NOMO-1 (cell line): Measurements from ENCODE around the gene FHIP1B.

Source experiments
- DNase-seq, 2 experiments: peaks; one replicate each; lab custom pipeline; 2025; ENCODE audit not compliant: unreplicated experiment in 2 of 2; lab: John Stamatoyannopoulos, UW

FHIP1B gene

DNA sequence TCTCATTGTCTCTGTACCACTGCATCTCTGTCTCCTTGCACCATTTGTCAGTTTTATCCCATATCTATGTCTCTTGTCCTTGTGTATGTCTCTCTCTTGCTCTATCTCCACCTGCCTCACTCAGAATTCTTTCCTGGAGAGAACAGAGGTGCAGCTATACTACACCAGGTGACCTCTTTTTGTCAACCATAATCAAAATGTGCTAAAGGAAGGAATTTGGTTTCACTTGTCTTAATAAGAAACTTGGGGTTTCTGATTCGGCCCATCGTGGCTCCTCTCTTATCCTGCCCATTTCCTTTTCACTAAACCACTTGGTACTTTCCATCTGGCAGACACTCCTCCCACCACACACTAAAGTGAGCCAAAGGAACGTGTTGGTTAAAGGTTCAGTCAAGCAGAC, 31.1 kb downstream of the FHIP1B start:
- no peak for DNase-seq

DNA sequence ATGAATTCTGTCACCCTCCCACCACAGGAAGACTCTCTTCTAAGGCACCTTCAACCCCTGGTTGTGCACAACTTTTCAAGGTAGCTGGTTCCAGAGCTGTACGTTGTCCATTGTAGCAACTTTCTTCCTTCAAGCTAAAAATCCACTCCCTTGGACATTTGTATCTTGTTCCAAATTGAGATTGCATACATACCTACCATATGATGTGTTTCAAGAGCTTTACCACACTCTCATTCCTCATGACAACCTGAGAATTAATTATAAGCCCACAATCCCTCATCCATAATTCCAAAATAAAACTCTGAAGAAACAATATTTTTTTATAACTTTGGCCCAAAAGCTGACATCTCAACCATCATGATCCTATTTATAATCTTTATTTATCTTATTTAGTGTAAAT, 32.4 kb downstream of the FHIP1B start:
- DNase-seq = no peak

DNA sequence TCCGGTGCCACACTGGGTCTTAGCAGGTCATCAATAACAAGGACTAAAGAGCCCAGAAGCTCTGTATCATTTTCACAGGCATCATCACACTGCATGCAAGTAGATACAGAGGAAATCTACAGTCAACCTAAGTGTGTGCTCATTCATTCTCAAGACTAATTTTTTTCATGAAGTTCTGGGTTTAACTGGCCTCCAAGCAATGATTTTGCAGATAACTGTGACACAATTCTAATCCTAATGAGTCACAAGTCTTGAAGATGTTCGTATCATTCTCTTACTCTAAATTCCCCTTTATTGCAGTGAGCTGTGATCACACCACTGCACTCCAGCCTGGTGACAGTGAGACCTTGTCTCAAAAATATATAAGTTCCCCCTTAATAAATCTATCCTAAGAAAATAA, 33.0 kb downstream of the FHIP1B start:
- DNase-seq = peak; percentile 57 to 72

DNA sequence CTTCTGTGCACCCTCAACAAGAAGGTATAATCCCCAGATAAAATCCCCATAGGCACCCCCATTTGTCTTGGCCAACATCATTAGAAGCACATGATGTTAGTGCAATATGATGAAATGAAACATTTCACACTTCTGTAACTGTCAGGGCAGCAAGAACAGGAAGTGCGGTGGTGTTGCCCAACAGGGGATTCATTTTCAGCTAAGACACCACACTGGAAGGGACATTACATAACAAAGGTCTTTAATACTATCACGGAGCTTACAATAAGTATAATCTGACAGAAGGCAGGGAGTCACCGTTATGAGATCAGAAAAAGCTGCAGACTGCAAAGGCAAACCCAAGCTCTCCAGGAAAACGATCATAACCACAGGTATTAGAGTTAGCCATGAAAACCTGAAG, 33.5 kb downstream of the FHIP1B start:
- peak; percentile 81 to 98 for DNase-seq

DNA sequence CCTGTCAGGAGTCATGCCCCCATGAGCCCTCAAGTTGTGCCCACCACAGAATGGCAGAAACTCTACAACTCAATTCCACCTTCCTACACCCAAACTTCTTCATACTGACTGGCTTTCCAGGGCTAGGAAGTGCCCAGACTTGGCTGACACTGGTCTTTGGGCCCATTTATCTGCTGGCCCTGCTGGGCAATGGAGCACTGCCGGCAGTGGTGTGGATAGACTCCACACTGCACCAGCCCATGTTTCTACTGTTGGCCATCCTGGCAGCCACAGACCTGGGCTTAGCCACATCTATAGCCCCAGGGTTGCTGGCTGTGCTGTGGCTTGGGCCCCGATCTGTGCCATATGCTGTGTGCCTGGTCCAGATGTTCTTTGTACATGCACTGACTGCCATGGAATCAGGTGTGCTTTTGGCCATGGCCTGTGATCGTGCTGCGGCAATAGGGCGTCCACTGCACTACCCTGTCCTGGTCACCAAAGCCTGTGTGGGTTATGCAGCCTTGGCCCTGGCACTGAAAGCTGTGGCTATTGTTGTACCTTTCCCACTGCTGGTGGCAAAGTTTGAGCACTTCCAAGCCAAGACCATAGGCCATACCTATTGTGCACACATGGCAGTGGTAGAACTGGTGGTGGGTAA, 35.1 kb downstream of the FHIP1B start, which contains the start of gene OR52W1:
Gene OR52W1 (plus strand): TSS at position 51 of the 637 bp plus-strand sequence. CDS start 0 bp downstream, at position 51.
- DNase-seq = no peak

DNA sequence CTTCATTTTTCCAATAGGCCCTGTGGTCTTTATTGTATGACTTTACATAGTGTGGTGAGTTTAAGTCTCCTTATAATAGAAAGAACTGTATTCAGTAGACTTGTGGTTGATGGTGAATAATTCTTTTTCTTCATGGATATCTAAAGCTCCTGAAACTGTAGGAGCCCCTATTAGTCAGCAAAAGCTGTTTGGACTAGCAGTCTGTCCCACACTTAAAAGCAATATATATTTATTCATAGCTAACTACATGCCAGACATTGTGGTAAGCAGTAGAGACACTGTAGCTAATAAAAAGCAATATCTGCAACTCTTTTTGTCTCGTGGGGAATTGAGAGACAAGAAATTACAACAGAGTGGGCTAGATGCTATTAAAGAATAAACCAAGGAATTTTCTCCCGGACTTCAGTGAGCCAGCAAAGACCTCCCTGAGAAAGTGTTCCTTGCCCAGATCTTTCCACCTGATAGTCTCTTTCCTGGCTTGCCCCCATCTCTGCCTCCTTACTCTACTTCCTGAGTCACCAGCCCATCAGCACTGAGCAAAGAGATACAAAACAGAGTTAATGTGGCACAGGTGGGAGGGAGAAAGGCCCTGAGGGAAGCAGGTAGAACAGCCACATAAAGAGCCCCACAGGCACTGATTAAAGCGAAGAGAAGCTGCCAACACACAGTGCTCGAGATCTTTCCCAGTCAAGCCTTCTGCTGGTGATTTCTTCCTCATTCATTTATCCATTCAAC, 36.8 kb downstream of the FHIP1B start:
- DNase-seq = no peak

- no peak for DNase-seq
Measured at GRCh38 chr11:6196396-6196795, 38.0 kb downstream of the FHIP1B start.

DNA sequence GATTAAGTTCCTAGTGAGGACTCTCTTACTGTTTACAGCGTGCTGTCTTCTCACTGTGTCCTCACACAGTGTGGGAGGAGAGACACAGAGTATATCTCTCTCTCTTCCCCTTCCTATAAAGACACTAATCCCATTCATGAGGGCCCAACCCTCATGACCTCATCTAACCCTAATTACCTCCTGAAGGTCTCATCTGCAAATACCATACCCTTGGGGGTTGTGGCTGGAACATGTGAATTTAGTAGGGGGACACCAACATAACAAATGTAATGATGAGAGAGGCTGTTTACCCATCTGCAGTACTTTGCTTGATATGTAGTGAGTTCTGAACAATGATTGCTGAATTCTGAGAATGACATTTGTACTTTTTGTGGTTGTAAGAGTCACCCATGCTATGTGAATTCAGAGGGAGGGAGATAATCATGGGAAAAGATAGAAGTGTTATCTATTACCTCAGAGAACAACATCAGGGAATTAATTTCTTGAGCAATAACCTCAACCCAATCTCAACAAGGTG, 40.3 kb downstream of the FHIP1B start:
- no peak for DNase-seq

DNA sequence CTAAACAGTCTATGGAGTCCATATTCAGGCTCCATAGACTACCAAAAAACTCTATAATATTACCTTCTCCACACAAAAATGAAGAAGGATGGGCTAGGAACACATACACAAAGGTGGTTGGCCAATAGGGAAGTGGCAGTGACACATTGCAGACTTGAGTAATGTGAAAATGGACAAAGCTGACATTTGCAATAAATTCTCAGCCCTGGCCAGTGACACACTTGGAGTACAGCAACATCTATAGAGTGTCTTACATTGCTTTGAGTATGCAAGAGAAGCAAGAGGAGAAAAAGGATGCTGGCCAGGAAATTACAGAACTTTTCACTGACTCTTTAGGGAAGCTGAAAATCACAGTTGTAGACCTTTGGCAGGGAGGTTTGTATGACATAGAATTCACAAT, 42.7 kb downstream of the FHIP1B start:
- peak; percentile 67 to 87 for DNase-seq

DNA sequence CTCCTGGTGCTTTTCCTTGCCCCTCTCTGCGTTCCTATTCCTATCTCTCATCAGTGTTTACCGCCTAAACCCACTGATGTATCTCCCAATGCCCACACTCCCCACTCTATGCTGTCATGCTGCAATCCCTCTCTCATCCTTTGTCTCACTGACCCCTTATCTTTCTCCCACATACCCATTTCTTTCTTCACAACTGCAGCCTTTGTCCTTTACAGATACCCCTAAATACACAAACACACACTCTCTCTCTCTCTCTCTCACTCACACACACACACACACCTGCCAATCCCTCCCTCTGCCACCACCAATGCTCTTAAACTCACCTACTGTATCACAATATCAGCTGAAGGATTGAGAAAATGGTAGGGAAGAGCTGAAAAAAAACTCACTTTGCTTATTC, 59.0 kb downstream of the FHIP1B start:
- no peak for DNase-seq

GRCh38 chr11:6170226-6170625, 64.2 kb downstream of the FHIP1B start, which contains the start of gene OR52B2:
Gene OR52B2, minus strand, starts transcription at chr11:6170326. Its CDS starts 0 bp downstream, at chr11:6170326.
- DNase-seq = no peak
